Measurements from ENCODE around the gene FMO5. TPM values are rescaled to one million over a fixed set of nuclear protein-coding genes. Genes with fewer than 3 reads are reported as not detected.
"Not testable (repeated sequence)": the region's sequence is repeated elsewhere in the genome, so short reads cannot be mapped to it uniquely, and the experiment has no call there.

Gene FMO5
- total and polyA plus RNA-seq, 10 of the 15 experiments (the other 5 are each of a cell fraction or from before 2014, with no cell fraction given), result 0.05 to 0.58 (median 0.19) TPM

DNA sequence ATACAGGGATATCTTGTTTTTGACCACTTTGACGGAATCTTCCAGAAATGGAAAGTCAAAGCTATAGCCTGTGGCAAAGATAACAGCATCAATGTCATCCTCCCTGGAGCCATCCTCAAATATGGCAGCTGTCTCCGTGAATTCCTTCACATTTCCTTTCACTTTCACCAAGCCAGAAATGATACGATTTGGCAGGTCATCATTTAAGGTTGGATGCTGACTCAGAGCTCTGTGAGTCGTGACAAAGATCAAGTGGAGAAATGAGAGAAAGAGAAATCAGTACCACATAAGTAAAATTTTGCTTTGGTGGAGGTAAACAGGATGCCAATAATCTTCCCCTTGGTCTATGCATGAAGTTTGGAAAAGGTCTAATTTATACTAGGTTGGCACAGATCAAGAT, 23.9 kb downstream of the FMO5 start (continued):
- no peak for TF ChIP-seq ZNF384 (IDR thresholded peaks at IDR 0.05; ENCODE audit: borderline replicate concordance, low read depth, low read length)
- TF ChIP-seq, protein P1, sequence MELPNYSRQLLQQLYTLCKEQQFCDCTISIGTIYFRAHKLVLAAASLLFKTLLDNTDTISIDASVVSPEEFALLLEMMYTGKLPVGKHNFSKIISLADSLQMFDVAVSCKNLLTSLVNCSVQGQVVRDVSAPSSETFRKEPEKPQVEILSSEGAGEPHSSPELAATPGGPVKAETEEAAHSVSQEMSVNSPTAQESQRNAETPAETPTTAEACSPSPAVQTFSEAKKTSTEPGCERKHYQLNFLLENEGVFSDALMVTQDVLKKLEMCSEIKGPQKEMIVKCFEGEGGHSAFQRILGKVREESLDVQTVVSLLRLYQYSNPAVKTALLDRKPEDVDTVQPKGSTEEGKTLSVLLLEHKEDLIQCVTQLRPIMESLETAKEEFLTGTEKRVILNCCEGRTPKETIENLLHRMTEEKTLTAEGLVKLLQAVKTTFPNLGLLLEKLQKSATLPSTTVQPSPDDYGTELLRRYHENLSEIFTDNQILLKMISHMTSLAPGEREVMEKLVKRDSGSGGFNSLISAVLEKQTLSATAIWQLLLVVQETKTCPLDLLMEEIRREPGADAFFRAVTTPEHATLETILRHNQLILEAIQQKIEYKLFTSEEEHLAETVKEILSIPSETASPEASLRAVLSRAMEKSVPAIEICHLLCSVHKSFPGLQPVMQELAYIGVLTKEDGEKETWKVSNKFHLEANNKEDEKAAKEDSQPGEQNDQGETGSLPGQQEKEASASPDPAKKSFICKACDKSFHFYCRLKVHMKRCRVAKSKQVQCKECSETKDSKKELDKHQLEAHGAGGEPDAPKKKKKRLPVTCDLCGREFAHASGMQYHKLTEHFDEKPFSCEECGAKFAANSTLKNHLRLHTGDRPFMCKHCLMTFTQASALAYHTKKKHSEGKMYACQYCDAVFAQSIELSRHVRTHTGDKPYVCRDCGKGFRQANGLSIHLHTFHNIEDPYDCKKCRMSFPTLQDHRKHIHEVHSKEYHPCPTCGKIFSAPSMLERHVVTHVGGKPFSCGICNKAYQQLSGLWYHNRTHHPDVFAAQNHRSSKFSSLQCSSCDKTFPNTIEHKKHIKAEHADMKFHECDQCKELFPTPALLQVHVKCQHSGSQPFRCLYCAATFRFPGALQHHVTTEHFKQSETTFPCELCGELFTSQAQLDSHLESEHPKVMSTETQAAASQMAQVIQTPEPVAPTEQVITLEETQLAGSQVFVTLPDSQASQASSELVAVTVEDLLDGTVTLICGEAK (IDR thresholded peaks at IDR 0.05; ENCODE audit: borderline replicate concordance), result no peak
- TF ChIP-seq JUND (IDR thresholded peaks at IDR 0.05; ENCODE audit: low read depth, low read length), result no peak
- no peak for TF ChIP-seq DPF2 (IDR thresholded peaks at IDR 0.05)

DNA sequence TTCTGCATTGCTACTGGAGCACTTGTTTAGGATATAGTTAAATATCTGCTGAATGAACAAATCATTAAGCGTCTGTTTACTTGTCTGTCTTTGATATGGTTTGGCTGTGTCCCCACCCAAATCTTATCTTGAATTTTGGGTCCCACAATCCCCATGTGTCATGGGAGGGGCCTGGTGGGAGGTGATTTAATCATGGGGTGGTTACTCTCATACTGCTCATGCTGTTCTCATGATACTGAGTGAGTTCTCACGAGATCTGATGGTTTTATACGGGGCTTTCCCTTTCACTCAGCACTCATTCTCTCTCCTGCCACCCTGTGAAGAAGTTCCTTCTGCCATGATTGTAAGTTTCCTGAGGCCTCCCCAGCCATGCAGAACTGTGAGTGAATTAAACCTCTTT, 27.8 kb downstream of the FMO5 start:
- intact Hi-C loops (cut with micrococcal nuclease; ENCODE audit: unreplicated experiment); POLR2A ChIA-PET; H3K9me3 ChIP-seq (replicated peaks; ENCODE audit: control insufficient read depth, insufficient read depth, low read length); H3K27ac ChIP-seq (ENCODE audit: control insufficient read depth, insufficient read depth); H2AFZ ChIP-seq (ENCODE audit: control insufficient read depth, low read depth, low read length); in situ Hi-C loops (cut with MboI); H3K79me2 ChIP-seq (ENCODE audit: control insufficient read depth, insufficient read depth, low read length); H3K9ac ChIP-seq (ENCODE audit: control insufficient read depth, insufficient read depth, low read length); CTCF ChIA-PET; H3K4me1 ChIP-seq (ENCODE audit: control insufficient read depth, insufficient read depth, low read length); FAIRE-seq; SMC1A ChIA-PET (ENCODE audit: uncharacterized antibody, unreplicated experiment); H3K4me2 ChIP-seq (ENCODE audit: control insufficient read depth, insufficient read depth); BruUV-seq (replicated peaks); DNase-seq (ENCODE audit: low read depth, low spot score); H3K27me3 ChIP-seq (replicated peaks in 1 of 2; ENCODE audit: control insufficient read depth in 2 of 2, insufficient read depth in 2 of 2, low read length in 1 of 2); ATAC-seq; RAD21 ChIA-PET (ENCODE audit: unreplicated experiment); H3K36me3 ChIP-seq (ENCODE audit: control insufficient read depth in 2 of 2, insufficient read depth in 2 of 2, low read length in 1 of 2); H4K20me1 ChIP-seq (ENCODE audit: control insufficient read depth, insufficient read depth); H3K4me3 ChIP-seq: not testable (repeated sequence)
- WGBS (ENCODE audit: insufficient coverage, insufficient replicate concordance, low lambda C conversion rate, missing lambda C conversion rate), result 67% methylated on average over 3 of the region's 3 CpGs

Data from GM12878 (cell line).